Natural killer cell (primary cell): ENCODE data around the gene HOXA9. TPM values are rescaled to one million over a fixed set of nuclear protein-coding genes. Genes with fewer than 3 reads are reported as not detected.

Experiments used
- ATAC-seq, 3 donors: fragments of 150-1000 bp in 2 of 3; fragments of 200-7000 bp in 1 of 3; cut with Tn5 transposase; 1 replicate in 1 of 3; 2 replicates in 2 of 3; pipeline ENCODE4 v1.10.0; 2021; ENCODE audit warnings: mild to moderate bottlenecking in 2 of 3, moderate library complexity in 2 of 3
- DNase-seq, 2 donors: peaks; one replicate each; pipeline versions ENCODE4 v3.0.0 to v3.0.0-alpha.2; 2013 to 2021; ENCODE audit warnings: mixed read lengths in 1 of 2
- H3K27ac ChIP-seq: one replicate; pipeline ENCODE4 v1.5.1; 2013; ENCODE audit warnings: mild to moderate bottlenecking, low read length
- H3K27me3 ChIP-seq: one replicate; pipeline ENCODE4 v1.6.1; 2013; ENCODE audit warnings: low read length; ENCODE audit not compliant: control insufficient read depth, insufficient read depth
- H3K36me3 ChIP-seq: one replicate; pipeline ENCODE4 v1.6.1; 2013; ENCODE audit warnings: low read length; ENCODE audit not compliant: control insufficient read depth, insufficient read depth
- H3K4me1 ChIP-seq: one replicate; pipeline ENCODE4 v1.6.1; 2013; ENCODE audit warnings: low read length; ENCODE audit not compliant: control insufficient read depth, insufficient read depth
- H3K4me3 ChIP-seq: one replicate; pipeline ENCODE4 v1.5.1; 2013; ENCODE audit warnings: low read length
- H3K9me3 ChIP-seq: one replicate; pipeline ENCODE4 v1.6.1; 2013; ENCODE audit warnings: low read length; ENCODE audit not compliant: control insufficient read depth, insufficient read depth
- H3K27ac Mint-ChIP-seq, 2 donors: one replicate each; pipeline ENCODE4 v1.8.0; 2022; ENCODE audit warnings: mild to moderate bottlenecking in 2 of 2, mixed read lengths in 2 of 2, moderate library complexity in 1 of 2
- H3K27me3 Mint-ChIP-seq, 2 donors: one replicate each; pipeline ENCODE4 v1.8.0; 2022; ENCODE audit warnings: low read depth in 2 of 2, mixed read lengths in 2 of 2
- H3K36me3 Mint-ChIP-seq: one replicate; pipeline ENCODE4 v1.8.0; 2022; ENCODE audit warnings: mixed read lengths
- H3K4me1 Mint-ChIP-seq, 2 donors: one replicate each; pipeline ENCODE4 v1.8.0; 2022; ENCODE audit warnings: mixed read lengths in 2 of 2
- H3K4me3 Mint-ChIP-seq: one replicate; pipeline ENCODE4 v1.8.0; 2022; ENCODE audit warnings: mild to moderate bottlenecking, moderate library complexity, mixed read lengths
- H3K9me3 Mint-ChIP-seq, 2 donors: one replicate each; pipeline ENCODE4 v1.8.0; 2022; ENCODE audit warnings: mixed read lengths in 2 of 2
- CTCF ChIP-seq: fragments of 200-600 bp; IDR thresholded peaks from one replicate; pipeline ENCODE4 v1.8.0; 2022; ENCODE audit warnings: antibody characterized with exemption
- whole genome bisulfite sequencing: methylation state at CpG from one replicate; pipeline ENCODE4 v1.1.7; 2013; ENCODE audit warnings: missing lambda C conversion rate; ENCODE audit not compliant: insufficient coverage; 5-methylcytosine and 5-hydroxymethylcytosine counted together
- intact Hi-C: fragments of 100-400 bp; cut with micrococcal nuclease; formaldehyde crosslinking; loops from one replicate; pipeline ENCODE4 v1.14.2; 2022
- total RNA-seq, 4 donors: library from RNA; stranded (reverse); fragments of 120-200 nt in 1 of 4; gene quantifications; one replicate each; pipeline versions ENCODE4 v1.2.3 to v1.2.4, GENCODE V29; 2013 to 2022

The HOXA9 gene
- total RNA-seq, 3 donors from 2014 or later (not counting 1 experiment from before 2014, with no cell fraction given): 0.39 to 4.6 (median 0.42) TPM

- intact Hi-C loops: loop anchor here (5.0 kb wide), 1 partner anchor 38 kb away; the partner anchor contains the start of gene EVX1
- Histone ChIP-seq H3K36me3 (no peaks in the 10 kb centered on the region), H3K4me3 (no peak overlapping the region), H3K27me3 (peaks cover 66% of the 10 kb centered on the region), H3K27ac (no peak overlapping the region), H3K4me1 (peaks cover 44% of the 10 kb centered on the region), H3K9me3 (no peaks in the 10 kb centered on the region)
- WGBS: 26% methylated on average over 4 of the region's 4 CpGs
- Mint-ChIP-seq H3K27me3 (peaks cover 74 to 82% of the 10 kb centered on the region in 2 donors), H3K4me1 (peaks cover 23 to 44% of the 10 kb centered on the region in 2 donors), H3K36me3 (no peaks in the 10 kb centered on the region), H3K4me3 (peak overlapping the region; percentile 4), H3K27ac (no peak overlapping the region), H3K9me3 (no peaks in the 10 kb centered on the region)
- ATAC-seq (no peak), DNase-seq (no peak)
- no peak for TF ChIP-seq CTCF
These were observed 38.7 kb upstream of the HOXA9 start for GRCh38 chr7:27203964-27204594.

GRCh38 chr7:27203365-27203953 is 38.1 kb upstream of the HOXA9 start:
- no peak overlapping the region for H3K27ac Mint-ChIP-seq
- H3K4me1 Mint-ChIP-seq: peaks cover 23 to 49% of the 10 kb centered on the region in 2 donors
- H3K4me1 ChIP-seq: peaks cover 48% of the 10 kb centered on the region
- H3K9me3 Mint-ChIP-seq: no peaks in the 10 kb centered on the region
- 26% methylated on average over 10 of the region's 10 CpGs for WGBS
- H3K27me3 Mint-ChIP-seq: peaks cover 73 to 82% of the 10 kb centered on the region in 2 donors
- DNase-seq: no peak
- intact Hi-C loops: loop anchor here (5.0 kb wide), 1 partner anchor 39 kb away; the partner anchor contains the start of gene EVX1
- H3K4me3 ChIP-seq: no peak overlapping the region
- H3K4me3 Mint-ChIP-seq: no peak overlapping the region
- no peaks in the 10 kb centered on the region for H3K36me3 Mint-ChIP-seq
- H3K27ac ChIP-seq: no peak overlapping the region
- H3K27me3 ChIP-seq: peaks cover 72% of the 10 kb centered on the region
- H3K9me3 ChIP-seq: no peaks in the 10 kb centered on the region
- ATAC-seq: no peak
- no peak for TF ChIP-seq CTCF
- H3K36me3 ChIP-seq: no peaks in the 10 kb centered on the region

GRCh38 chr7:27202862-27203134 is 37.5 kb upstream of the HOXA9 start:
- ATAC-seq: no peak

More at GRCh38 chr7:27202862-27203134, 37.5 kb upstream of the HOXA9 start:
- no peak for DNase-seq
- Histone ChIP-seq H3K4me1 (peaks cover 48% of the 10 kb centered on the region), H3K27me3 (peaks cover 73% of the 10 kb centered on the region), H3K27ac (no peak overlapping the region), H3K9me3 (no peaks in the 10 kb centered on the region), H3K4me3 (no peak overlapping the region), H3K36me3 (no peaks in the 10 kb centered on the region)
- H3K27me3 Mint-ChIP-seq: peaks cover 76 to 84% of the 10 kb centered on the region in 2 donors
- no peak overlapping the region for H3K27ac Mint-ChIP-seq
- TF ChIP-seq CTCF: no peak
- H3K36me3 Mint-ChIP-seq: no peaks in the 10 kb centered on the region
- H3K4me1 Mint-ChIP-seq: peaks cover 27 to 49% of the 10 kb centered on the region in 2 donors
- intact Hi-C loops: loop anchor here (5.0 kb wide), 1 partner anchor 40 kb away; the partner anchor contains the start of gene EVX1
- no peak overlapping the region for H3K4me3 Mint-ChIP-seq
- 6% methylated on average over 2 of the region's 3 CpGs for WGBS
- H3K9me3 Mint-ChIP-seq: no peaks in the 10 kb centered on the region
